ENCODE measurements around the gene MYBL2. TPM values are rescaled to one million over a fixed set of nuclear protein-coding genes. Genes with fewer than 3 reads are reported as not detected.

The MYBL2 gene
- total RNA-seq, 1 experiment from 2014 or later, result 345 TPM

DNA sequence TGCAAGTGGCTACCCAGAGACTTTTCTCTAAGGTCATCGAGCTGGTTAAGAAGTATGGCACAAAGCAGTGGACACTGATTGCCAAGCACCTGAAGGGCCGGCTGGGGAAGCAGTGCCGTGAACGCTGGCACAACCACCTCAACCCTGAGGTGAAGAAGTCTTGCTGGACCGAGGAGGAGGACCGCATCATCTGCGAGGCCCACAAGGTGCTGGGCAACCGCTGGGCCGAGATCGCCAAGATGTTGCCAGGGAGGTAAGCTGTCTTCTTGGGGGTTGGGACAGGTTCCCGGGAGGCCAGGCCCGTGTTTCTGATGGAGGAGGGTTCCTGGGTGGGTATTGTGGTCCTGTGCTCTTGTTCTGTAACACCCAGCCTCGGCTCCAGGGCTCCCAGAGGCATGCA lies 19.9 kb downstream of the MYBL2 start:
- H3K36me3 ChIP-seq (ENCODE audit: control insufficient read depth, insufficient read depth, low read length), result peaks cover 10% of the 10 kb centered on the region
- ChIA-PET POLR2A (no interaction called here), CTCF (interaction anchor here (0.6 kb wide), 1 partner anchor 96 kb away, joined by 4 read pairs; the partner anchor contains the start of gene IFT52)
- Mint-ChIP-seq H3K9me3 (ENCODE audit: unreplicated experiment) (no peaks in the 10 kb centered on the region), H3K36me3 (ENCODE audit: insufficient read depth, unreplicated experiment) (peaks cover 96% of the 10 kb centered on the region), H3K27me3 (ENCODE audit: insufficient read depth, unreplicated experiment) (no peaks in the 10 kb centered on the region), H3K4me3 (ENCODE audit: unreplicated experiment) (no peak overlapping the region), H3K27ac (ENCODE audit: unreplicated experiment) (no peak overlapping the region), H3K4me1 (ENCODE audit: low read depth, unreplicated experiment) (no peaks in the 10 kb centered on the region)
- TF ChIP-seq, protein P1, sequence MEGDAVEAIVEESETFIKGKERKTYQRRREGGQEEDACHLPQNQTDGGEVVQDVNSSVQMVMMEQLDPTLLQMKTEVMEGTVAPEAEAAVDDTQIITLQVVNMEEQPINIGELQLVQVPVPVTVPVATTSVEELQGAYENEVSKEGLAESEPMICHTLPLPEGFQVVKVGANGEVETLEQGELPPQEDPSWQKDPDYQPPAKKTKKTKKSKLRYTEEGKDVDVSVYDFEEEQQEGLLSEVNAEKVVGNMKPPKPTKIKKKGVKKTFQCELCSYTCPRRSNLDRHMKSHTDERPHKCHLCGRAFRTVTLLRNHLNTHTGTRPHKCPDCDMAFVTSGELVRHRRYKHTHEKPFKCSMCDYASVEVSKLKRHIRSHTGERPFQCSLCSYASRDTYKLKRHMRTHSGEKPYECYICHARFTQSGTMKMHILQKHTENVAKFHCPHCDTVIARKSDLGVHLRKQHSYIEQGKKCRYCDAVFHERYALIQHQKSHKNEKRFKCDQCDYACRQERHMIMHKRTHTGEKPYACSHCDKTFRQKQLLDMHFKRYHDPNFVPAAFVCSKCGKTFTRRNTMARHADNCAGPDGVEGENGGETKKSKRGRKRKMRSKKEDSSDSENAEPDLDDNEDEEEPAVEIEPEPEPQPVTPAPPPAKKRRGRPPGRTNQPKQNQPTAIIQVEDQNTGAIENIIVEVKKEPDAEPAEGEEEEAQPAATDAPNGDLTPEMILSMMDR (IDR thresholded peaks at IDR 0.05; ENCODE audit: insufficient read depth in 1 of 2, low read depth in 1 of 2, low read length in 1 of 2, severe bottlenecking in 1 of 2, unreplicated experiment in 1 of 2), result no peak
- H3K4me1 ChIP-seq, result no peaks in the 10 kb centered on the region
- H3K4me3 ChIP-seq (ENCODE audit: low read depth, low read length), result no peak overlapping the region
- DNase-seq, result no peak
- no peaks in the 10 kb centered on the region for H3K9me3 ChIP-seq
- H3K27me3 ChIP-seq (replicated peaks; ENCODE audit: control insufficient read depth, insufficient read depth, low read length), result no peaks in the 10 kb centered on the region
- intact Hi-C loops (cut with micrococcal nuclease; ENCODE audit: unreplicated experiment), result no loop called here
- no TSS peak for BruUV-seq (replicated peaks)

DNA sequence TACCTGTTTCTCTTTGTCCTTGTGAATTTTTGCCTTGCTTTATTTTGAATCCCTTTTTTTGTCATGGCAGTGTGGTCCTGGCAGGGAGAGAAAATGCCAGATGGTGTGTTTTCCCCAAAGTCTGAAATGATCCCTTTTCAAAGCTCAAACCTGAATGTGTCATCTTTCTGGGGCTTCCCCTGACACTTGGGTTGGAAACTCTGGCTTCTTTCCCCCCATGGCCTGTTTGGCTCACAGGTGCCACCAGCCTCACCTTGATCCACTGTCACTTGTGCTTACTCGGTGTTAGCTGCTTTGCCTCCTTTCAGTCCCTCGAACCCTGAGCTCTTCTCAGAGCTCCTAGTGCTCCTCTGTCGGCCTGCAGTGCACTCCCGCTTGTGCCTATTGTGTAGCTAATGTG lies 22.3 kb downstream of the MYBL2 start:
- no peaks in the 10 kb centered on the region for H3K4me1 ChIP-seq
- H3K27me3 ChIP-seq (replicated peaks; ENCODE audit: control insufficient read depth, insufficient read depth, low read length), result no peaks in the 10 kb centered on the region
- no peak for DNase-seq
- H3K9me3 Mint-ChIP-seq (ENCODE audit: unreplicated experiment), result no peaks in the 10 kb centered on the region
- POLR2A ChIA-PET, result no interaction called here
- no peak overlapping the region for H3K4me3 ChIP-seq (ENCODE audit: low read depth, low read length)
- H3K27ac Mint-ChIP-seq (ENCODE audit: unreplicated experiment), result no peak overlapping the region
- TF ChIP-seq, protein P1 (IDR thresholded peaks at IDR 0.05; ENCODE audit: insufficient read depth in 1 of 2, low read depth in 1 of 2, low read length in 1 of 2, severe bottlenecking in 1 of 2, unreplicated experiment in 1 of 2), result no peak
- intact Hi-C loops (cut with micrococcal nuclease; ENCODE audit: unreplicated experiment), result no loop called here
- no peaks in the 10 kb centered on the region for H3K4me1 Mint-ChIP-seq (ENCODE audit: low read depth, unreplicated experiment)
- no peaks in the 10 kb centered on the region for H3K27me3 Mint-ChIP-seq (ENCODE audit: insufficient read depth, unreplicated experiment)
- no peaks in the 10 kb centered on the region for H3K9me3 ChIP-seq
- H3K36me3 ChIP-seq (ENCODE audit: control insufficient read depth, insufficient read depth, low read length), result peaks cover 6% of the 10 kb centered on the region; the same call in 1 of the 2 replicates
- no peak overlapping the region for H3K4me3 Mint-ChIP-seq (ENCODE audit: unreplicated experiment)
- CTCF ChIA-PET, result interaction anchor here (0.6 to 1.3 kb wide), 4 partner anchors 8 to 151 kb away, joined by 3 to 7 read pairs (median 6); no protein-coding TSS in a partner anchor
- BruUV-seq (replicated peaks), result no TSS peak
- peaks cover 91% of the 10 kb centered on the region for H3K36me3 Mint-ChIP-seq (ENCODE audit: insufficient read depth, unreplicated experiment)

DNA sequence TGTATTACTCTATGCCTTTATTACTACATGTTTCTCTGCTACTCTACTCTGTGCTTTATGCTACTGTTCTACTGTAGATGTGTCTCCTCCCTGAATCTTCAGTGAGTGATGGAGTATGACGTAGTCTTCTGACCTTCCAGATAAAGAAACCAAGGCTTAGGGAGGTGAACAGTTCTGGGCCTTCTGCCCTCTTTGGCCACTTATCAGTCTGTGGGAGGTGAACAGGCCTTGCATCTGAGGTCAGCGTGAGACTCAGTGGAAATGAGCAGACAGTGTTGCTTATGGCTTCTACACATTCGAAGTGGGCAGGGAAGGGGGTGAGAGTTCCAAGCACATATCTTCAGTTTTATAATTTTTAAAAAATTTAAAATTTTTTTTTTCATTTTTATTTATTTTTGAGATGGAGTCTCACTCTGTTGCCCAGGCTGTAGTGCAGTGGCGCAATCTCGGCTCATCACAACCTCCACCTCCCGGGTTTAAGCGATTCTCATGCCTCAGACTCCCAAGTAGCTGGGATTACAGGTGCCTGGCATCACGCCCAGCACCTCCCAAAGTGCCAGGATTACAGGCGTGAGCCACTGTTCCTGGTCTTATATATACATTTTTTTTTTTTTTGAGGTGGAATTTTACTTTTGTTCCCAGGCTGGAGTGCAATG lies 24.2 kb downstream of the MYBL2 start:
- H3K27me3 Mint-ChIP-seq (ENCODE audit: insufficient read depth, unreplicated experiment), result no peaks in the 10 kb centered on the region
- POLR2A ChIA-PET, result interaction anchor here (0.6 kb wide), 1 partner anchor 16 kb away, joined by 3 read pairs; no protein-coding TSS in a partner anchor
- no peak overlapping the region for H3K4me3 Mint-ChIP-seq (ENCODE audit: unreplicated experiment)
- H3K27ac Mint-ChIP-seq (ENCODE audit: unreplicated experiment), result no peak overlapping the region
- H3K4me3 ChIP-seq (ENCODE audit: low read depth, low read length), result no peak overlapping the region
- DNase-seq, result no peak
- peaks cover 91% of the 10 kb centered on the region for H3K36me3 Mint-ChIP-seq (ENCODE audit: insufficient read depth, unreplicated experiment)
- H3K9me3 Mint-ChIP-seq (ENCODE audit: unreplicated experiment), result no peaks in the 10 kb centered on the region
- peaks cover 4% of the 10 kb centered on the region for H3K4me1 Mint-ChIP-seq (ENCODE audit: low read depth, unreplicated experiment)
- no peaks in the 10 kb centered on the region for H3K9me3 ChIP-seq
- TF ChIP-seq, protein P1 (IDR thresholded peaks at IDR 0.05; ENCODE audit: insufficient read depth in 1 of 2, low read depth in 1 of 2, low read length in 1 of 2, severe bottlenecking in 1 of 2, unreplicated experiment in 1 of 2), result no peak
- no peaks in the 10 kb centered on the region for H3K27me3 ChIP-seq (replicated peaks; ENCODE audit: control insufficient read depth, insufficient read depth, low read length)
- no peaks in the 10 kb centered on the region for H3K4me1 ChIP-seq
- peaks cover 6% of the 10 kb centered on the region; the same call in 1 of the 2 replicates for H3K36me3 ChIP-seq (ENCODE audit: control insufficient read depth, insufficient read depth, low read length)
- BruUV-seq (replicated peaks), result no TSS peak
- intact Hi-C loops (cut with micrococcal nuclease; ENCODE audit: unreplicated experiment), result loop anchor here (5.0 kb wide), 1 partner anchor 134 kb away; the partner anchor contains the start of gene SGK2
- CTCF ChIA-PET, result interaction anchor here (0.5 to 2.9 kb wide), 8 partner anchors 10 to 242 kb away, joined by 3 to 81 read pairs (median 5); partner anchors contain the start of gene IFT52
